Measurements from ENCODE around the gene KCNMB4.

Gene KCNMB4

GRCh38 chr12:70415987-70416386, 49.9 kb downstream of the KCNMB4 start:
- H3K36me3 ChIP-seq (ENCODE audit: insufficient read depth, low read length), result no peaks in the 10 kb centered on the region

GRCh38 chr12:70417121-70417520, 51.0 kb downstream of the KCNMB4 start:
- no peaks in the 10 kb centered on the region for H3K9me3 ChIP-seq (ENCODE audit: insufficient read depth, low read length, severe bottlenecking)
- no peak for ATAC-seq (ENCODE audit: insufficient read depth, low read depth)
- H3K4me2 ChIP-seq (ENCODE audit: insufficient read depth, low read length), result no peak overlapping the region
- H3K36me3 ChIP-seq (ENCODE audit: insufficient read depth, low read length), result no peaks in the 10 kb centered on the region
- DNase-seq, result no peak
- no peaks in the 10 kb centered on the region for H3K27me3 ChIP-seq (ENCODE audit: insufficient read depth, low read length, poor library complexity)
- H3K4me3 ChIP-seq (ENCODE audit: low read depth in 1 of 2, low read length in 2 of 2), result no peak overlapping the region
- H4K20me1 ChIP-seq (ENCODE audit: insufficient read depth, low read length), result no peaks in the 10 kb centered on the region
- no peak for TF ChIP-seq CTCF (IDR thresholded peaks at IDR 0.05; ENCODE audit: borderline replicate concordance, extremely low read depth, low read length, poor library complexity, severe bottlenecking)
- TF ChIP-seq EZH2 (IDR thresholded peaks at IDR 0.05; ENCODE audit: borderline replicate concordance, low read depth, low read length, severe bottlenecking), result no peak
- no peak overlapping the region for H2AFZ ChIP-seq (ENCODE audit: low read depth, low read length)
- H3K27ac ChIP-seq (ENCODE audit: low read length), result no peak overlapping the region
- no peak overlapping the region for H3K9ac ChIP-seq (ENCODE audit: low read depth, low read length)
- H3K79me2 ChIP-seq (ENCODE audit: insufficient read depth, low read length), result no peaks in the 10 kb centered on the region
- no peaks in the 10 kb centered on the region for H3K4me1 ChIP-seq (ENCODE audit: insufficient read depth, low read length)

More at GRCh38 chr12:70415987-70416386, 49.9 kb downstream of the KCNMB4 start:
- Histone ChIP-seq H3K9ac (ENCODE audit: low read depth, low read length) (no peak overlapping the region), H2AFZ (ENCODE audit: low read depth, low read length) (no peak overlapping the region), H3K79me2 (ENCODE audit: insufficient read depth, low read length) (no peaks in the 10 kb centered on the region), H3K4me2 (ENCODE audit: insufficient read depth, low read length) (no peak overlapping the region), H3K9me3 (ENCODE audit: insufficient read depth, low read length, severe bottlenecking) (no peaks in the 10 kb centered on the region), H3K27ac (ENCODE audit: low read length) (no peak overlapping the region), H3K27me3 (ENCODE audit: insufficient read depth, low read length, poor library complexity) (no peaks in the 10 kb centered on the region), H4K20me1 (ENCODE audit: insufficient read depth, low read length) (no peaks in the 10 kb centered on the region), H3K4me1 (ENCODE audit: insufficient read depth, low read length) (no peaks in the 10 kb centered on the region), H3K4me3 (ENCODE audit: low read depth in 1 of 2, low read length in 2 of 2) (no peak overlapping the region)
- no peak for TF ChIP-seq CTCF (IDR thresholded peaks at IDR 0.05; ENCODE audit: borderline replicate concordance, extremely low read depth, low read length, poor library complexity, severe bottlenecking)
- TF ChIP-seq EZH2 (IDR thresholded peaks at IDR 0.05; ENCODE audit: borderline replicate concordance, low read depth, low read length, severe bottlenecking), result no peak
- no peak for DNase-seq
- no peak for ATAC-seq (ENCODE audit: insufficient read depth, low read depth)

GRCh38 chr12:70418101-70418500, 52.0 kb downstream of the KCNMB4 start:
- Histone ChIP-seq H3K27me3 (ENCODE audit: insufficient read depth, low read length, poor library complexity) (no peaks in the 10 kb centered on the region), H3K36me3 (ENCODE audit: insufficient read depth, low read length) (no peaks in the 10 kb centered on the region), H4K20me1 (ENCODE audit: insufficient read depth, low read length) (no peaks in the 10 kb centered on the region), H3K4me2 (ENCODE audit: insufficient read depth, low read length) (no peak overlapping the region), H3K79me2 (ENCODE audit: insufficient read depth, low read length) (no peaks in the 10 kb centered on the region), H2AFZ (ENCODE audit: low read depth, low read length) (no peak overlapping the region), H3K27ac (ENCODE audit: low read length) (no peak overlapping the region), H3K4me1 (ENCODE audit: insufficient read depth, low read length) (no peaks in the 10 kb centered on the region), H3K4me3 (ENCODE audit: low read depth in 1 of 2, low read length in 2 of 2) (no peak overlapping the region), H3K9ac (ENCODE audit: low read depth, low read length) (no peak overlapping the region), H3K9me3 (ENCODE audit: insufficient read depth, low read length, severe bottlenecking) (no peaks in the 10 kb centered on the region)
- DNase-seq (no peak), ATAC-seq (ENCODE audit: insufficient read depth, low read depth) (no peak)
- no peak for TF ChIP-seq CTCF (IDR thresholded peaks at IDR 0.05; ENCODE audit: borderline replicate concordance, extremely low read depth, low read length, poor library complexity, severe bottlenecking)
- no peak for TF ChIP-seq EZH2 (IDR thresholded peaks at IDR 0.05; ENCODE audit: borderline replicate concordance, low read depth, low read length, severe bottlenecking)

GRCh38 chr12:70422631-70423030, 56.5 kb downstream of the KCNMB4 start:
- no peak for TF ChIP-seq CTCF (IDR thresholded peaks at IDR 0.05; ENCODE audit: borderline replicate concordance, extremely low read depth, low read length, poor library complexity, severe bottlenecking)
- TF ChIP-seq EZH2 (IDR thresholded peaks at IDR 0.05; ENCODE audit: borderline replicate concordance, low read depth, low read length, severe bottlenecking), result no peak
- H3K4me3 ChIP-seq (ENCODE audit: low read depth in 1 of 2, low read length in 2 of 2), result no peak overlapping the region
- ATAC-seq (ENCODE audit: insufficient read depth, low read depth) (no peak), DNase-seq (no peak)
- H4K20me1 ChIP-seq (ENCODE audit: insufficient read depth, low read length), result no peaks in the 10 kb centered on the region
- H3K27ac ChIP-seq (ENCODE audit: low read length), result no peak overlapping the region
- H2AFZ ChIP-seq (ENCODE audit: low read depth, low read length), result no peak overlapping the region
- no peaks in the 10 kb centered on the region for H3K27me3 ChIP-seq (ENCODE audit: insufficient read depth, low read length, poor library complexity)
- H3K79me2 ChIP-seq (ENCODE audit: insufficient read depth, low read length), result no peaks in the 10 kb centered on the region
- H3K9me3 ChIP-seq (ENCODE audit: insufficient read depth, low read length, severe bottlenecking), result no peaks in the 10 kb centered on the region
- H3K4me2 ChIP-seq (ENCODE audit: insufficient read depth, low read length), result no peak overlapping the region
- no peaks in the 10 kb centered on the region for H3K4me1 ChIP-seq (ENCODE audit: insufficient read depth, low read length)
- no peaks in the 10 kb centered on the region for H3K36me3 ChIP-seq (ENCODE audit: insufficient read depth, low read length)
- no peak overlapping the region for H3K9ac ChIP-seq (ENCODE audit: low read depth, low read length)

All from DND-41 (cell line).